Ovary (tissue), 9 donors: Measurements from ENCODE around the gene MMEL1. TPM values are rescaled to one million over a fixed set of nuclear protein-coding genes. Genes with fewer than 3 reads are reported as not detected.

Source experiments
- DNase-seq, 5 donors: peaks; one replicate each; pipeline ENCODE4 v3.0.0-alpha.2; 2019 to 2020
- H3K27ac ChIP-seq, 2 donors: fragments of 200-600 bp; one replicate each; pipeline versions ENCODE4 v1.5.1 to v1.8.0; 2019 to 2022
- H3K27me3 ChIP-seq: fragments of 200-600 bp; one replicate; pipeline ENCODE4 v1.8.0; 2022
- H3K36me3 ChIP-seq: fragments of 200-600 bp; sonication (generic); one replicate; pipeline ENCODE4 v1.5.1; 2019
- H3K4me1 ChIP-seq: one replicate; pipeline ENCODE4 v1.8.1; 2013; ENCODE audit warnings: mild to moderate bottlenecking, moderate library complexity; ENCODE audit not compliant: insufficient read depth
- H3K4me3 ChIP-seq: fragments of 200-600 bp; sonication (generic); one replicate; pipeline ENCODE4 v1.5.1; 2017
- H3K9me3 ChIP-seq, 2 donors: fragments of 200-600 bp in 1 of 2; sonication (generic) in 1 of 2; one replicate each; pipeline versions ENCODE4 v1.5.1 to v1.8.1; 2013 to 2019; ENCODE audit warnings: mild to moderate bottlenecking in 1 of 2, moderate library complexity in 1 of 2
- EP300 ChIP-seq: sonication (generic); formaldehyde crosslinking; IDR thresholded peaks from one replicate; pipeline ENCODE4 v1.6.1; 2017; ENCODE audit warnings: antibody characterized with exemption
- POLR2A ChIP-seq: fragments of 450-650 bp; IDR thresholded peaks from one replicate; pipeline ENCODE4 v1.6.1; 2017; ENCODE audit warnings: antibody characterized with exemption, mild to moderate bottlenecking, moderate library complexity
- WGBS, 3 donors: extraction: QIAGEN DNeasy Blood & Tissue Kit in 1 of 3; methylation state at CpG; one replicate each; pipeline versions ENCODE4 v1.1.5 to v1.1.7; 2013 to 2017; 5-methylcytosine and 5-hydroxymethylcytosine counted together
- intact Hi-C, 4 donors: fragments of 100-400 bp; cut with DNase I; formaldehyde crosslinking; loops; one replicate each; pipeline versions ENCODE4 v1.11.0 to v1.15.1; 2022 to 2023
- polyA plus RNA-seq, 2 donors: library from polyadenylated mRNA; stranded (reverse); fragments of 200-250 nt in 1 of 2; fragments of 350-450 nt in 1 of 2; fragmentation: Illumina TruSeq in 1 of 2; extraction: RNeasy Lipid Tissue Mini Kit (QIAGEN cat#74804) in 1 of 2; gene quantifications; one replicate each; pipeline ENCODE4 v1.2.3, GENCODE V29; 2013 to 2014
- total RNA-seq, 7 donors: library from RNA; depleted of rRNA in 2 of 7; stranded (reverse); fragments of >200 nt in 2 of 7; fragmentation: NEBNext Ultra II Directional in 3 of 7; extraction: Animal tissue kit (Norgen Biotek cat#: 25700) in 3 of 7; gene quantifications; one replicate each; pipeline versions ENCODE4 v1.1.0 to v1.2.4, GENCODE V29; 2016 to 2023
- TF ChIP-seq, protein P1 (sequence below), 3 donors: fragments of 450-650 bp in 2 of 3; fragments of 200-600 bp in 1 of 3; IDR thresholded peaks; one replicate each; pipeline versions ENCODE4 v1.5.1 to v1.8.0; 2016 to 2022; ENCODE audit warnings: antibody characterized with exemption in 3 of 3, mild to moderate bottlenecking in 1 of 3
- donor health status: DM: no; HTN: no; CAD: no; lungs with moderate emphysema.
- donor health status: DM: no; HTN: no; CAD: no.
- donor health status: Bipolar disorder and iron deficiency.
- donor health status: DM: yes; HTN: yes; CAD: no.
- donor health status: DM: no; HTN: no; CAD: no.
- donor health status: DM: yes; HTN: yes; CAD: no.

The MMEL1 gene
- total and polyA plus RNA-seq, 9 donors, result 0.42 to 7.9 (median 1.1) TPM; not detected in 3

DNA sequence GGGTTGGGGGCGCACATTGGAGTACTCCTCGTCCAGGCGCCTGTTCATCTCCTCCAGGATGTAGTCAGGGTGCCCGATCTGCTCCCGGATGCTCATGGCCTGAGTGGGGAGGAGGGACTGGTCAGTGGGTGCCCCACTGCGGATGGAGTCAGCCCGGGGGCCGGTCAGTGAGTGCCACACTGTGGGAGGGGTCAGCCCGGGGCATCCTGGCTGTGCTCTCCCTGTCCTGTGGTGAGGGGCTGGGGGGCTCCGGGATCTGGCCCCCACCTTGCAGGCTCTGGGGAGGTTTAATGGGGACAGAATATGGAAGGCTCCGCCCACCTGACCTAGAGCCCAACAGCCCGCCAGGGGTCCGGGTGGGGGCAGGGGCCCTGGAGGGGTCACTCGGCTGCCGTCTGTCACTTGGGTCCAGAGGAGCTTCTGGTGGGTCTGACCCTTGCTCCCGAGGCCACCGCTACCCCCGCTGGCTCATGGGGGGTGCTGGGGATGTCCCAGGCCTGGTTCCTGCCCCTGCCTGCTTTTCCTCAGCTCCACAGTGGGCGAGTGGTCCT lies 37.5 kb downstream of the MMEL1 start:
- H3K9me3 ChIP-seq, result no peaks in the 10 kb centered on the region
- H3K4me1 ChIP-seq, result peaks cover 3% of the 10 kb centered on the region
- H3K36me3 ChIP-seq, result no peaks in the 10 kb centered on the region
- intact Hi-C loops, result no loop called here
- peak in 1 of 5 donors; percentile 32 for DNase-seq
- no peak overlapping the region for H3K4me3 ChIP-seq
- H3K27me3 ChIP-seq, result no peaks in the 10 kb centered on the region
- H3K27ac ChIP-seq, result no peak overlapping the region
- WGBS, 3 donors, result 65 to 79% (median 70%) methylated on average over 13 to 19 of the region's 19 CpGs
- TF ChIP-seq, protein P1, sequence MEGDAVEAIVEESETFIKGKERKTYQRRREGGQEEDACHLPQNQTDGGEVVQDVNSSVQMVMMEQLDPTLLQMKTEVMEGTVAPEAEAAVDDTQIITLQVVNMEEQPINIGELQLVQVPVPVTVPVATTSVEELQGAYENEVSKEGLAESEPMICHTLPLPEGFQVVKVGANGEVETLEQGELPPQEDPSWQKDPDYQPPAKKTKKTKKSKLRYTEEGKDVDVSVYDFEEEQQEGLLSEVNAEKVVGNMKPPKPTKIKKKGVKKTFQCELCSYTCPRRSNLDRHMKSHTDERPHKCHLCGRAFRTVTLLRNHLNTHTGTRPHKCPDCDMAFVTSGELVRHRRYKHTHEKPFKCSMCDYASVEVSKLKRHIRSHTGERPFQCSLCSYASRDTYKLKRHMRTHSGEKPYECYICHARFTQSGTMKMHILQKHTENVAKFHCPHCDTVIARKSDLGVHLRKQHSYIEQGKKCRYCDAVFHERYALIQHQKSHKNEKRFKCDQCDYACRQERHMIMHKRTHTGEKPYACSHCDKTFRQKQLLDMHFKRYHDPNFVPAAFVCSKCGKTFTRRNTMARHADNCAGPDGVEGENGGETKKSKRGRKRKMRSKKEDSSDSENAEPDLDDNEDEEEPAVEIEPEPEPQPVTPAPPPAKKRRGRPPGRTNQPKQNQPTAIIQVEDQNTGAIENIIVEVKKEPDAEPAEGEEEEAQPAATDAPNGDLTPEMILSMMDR (IDR thresholded peaks at IDR 0.05), result no peak
- no peak for TF ChIP-seq EP300

DNA sequence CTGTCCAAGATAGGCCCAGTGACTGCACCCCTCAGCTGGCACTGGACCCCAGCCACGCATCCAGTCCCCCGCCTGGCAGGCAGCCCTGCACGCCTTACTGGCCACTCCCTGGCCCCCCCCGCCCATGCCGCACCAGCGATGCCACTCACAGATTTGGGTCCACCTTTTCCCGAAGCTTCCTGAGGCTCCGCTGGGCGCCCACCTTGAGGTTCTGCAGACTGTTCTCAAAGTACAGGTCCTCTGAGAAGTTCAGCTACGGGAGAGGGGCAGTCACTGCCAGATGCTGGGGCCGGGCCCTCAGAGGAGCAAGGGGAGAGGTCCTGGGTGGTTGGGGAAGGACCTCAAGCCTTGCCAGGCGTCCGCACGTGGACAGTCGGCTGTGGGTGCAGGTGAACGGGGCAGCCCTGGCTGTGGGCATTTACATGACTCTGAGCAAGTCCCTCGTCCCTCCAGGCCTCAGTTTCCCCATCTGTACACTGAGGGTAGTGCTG lies 38.1 kb downstream of the MMEL1 start:
- Histone ChIP-seq H3K27ac (no peak overlapping the region), H3K4me1 (peaks cover 3% of the 10 kb centered on the region), H3K27me3 (no peaks in the 10 kb centered on the region), H3K9me3 (no peaks in the 10 kb centered on the region), H3K36me3 (no peaks in the 10 kb centered on the region), H3K4me3 (no peak overlapping the region)
- peak in 2 of 5 donors; percentile 5 to 36 for DNase-seq
- intact Hi-C loops, result no loop called here
- WGBS, 3 donors, result 87 to 93% (median 88%) methylated on average over 17 of the region's 17 CpGs
- TF ChIP-seq POLR2A, result no peak
- no peak for TF ChIP-seq EP300
- TF ChIP-seq, protein P1 (IDR thresholded peaks at IDR 0.05), result no peak

DNA sequence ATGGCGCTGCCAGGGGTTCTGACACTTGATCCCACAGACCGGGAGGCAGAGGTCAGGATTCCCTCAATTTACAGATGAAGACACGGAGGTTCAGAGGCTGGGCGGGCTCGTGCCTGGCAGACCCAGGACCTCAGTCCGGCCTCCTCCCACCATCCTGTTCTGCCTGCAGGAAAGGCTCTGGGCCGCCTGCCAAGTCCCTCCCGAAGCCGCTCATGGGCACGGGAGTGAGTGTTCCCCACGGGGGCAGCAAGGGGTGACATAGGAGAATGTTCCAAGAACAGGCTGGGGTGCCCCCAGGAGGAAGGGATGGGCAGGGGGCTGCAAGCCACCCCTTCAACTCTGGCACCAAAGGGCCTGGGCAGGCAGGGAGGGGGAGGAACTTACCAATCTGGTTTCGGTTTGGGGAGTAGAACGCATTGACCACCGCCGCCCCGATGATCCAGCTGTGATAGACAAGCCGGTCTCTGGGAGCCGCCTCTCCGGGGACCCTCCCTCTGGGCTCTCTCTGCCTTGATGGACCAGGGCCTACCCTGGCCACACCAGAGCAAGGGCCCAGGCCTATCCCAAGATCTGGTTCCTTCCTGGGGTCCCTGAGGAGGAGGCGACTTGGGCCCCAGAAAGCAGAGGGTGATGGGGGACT lies 38.7 kb downstream of the MMEL1 start:
- Histone ChIP-seq H3K9me3 (no peaks in the 10 kb centered on the region), H3K36me3 (no peaks in the 10 kb centered on the region), H3K4me1 (peaks cover 3% of the 10 kb centered on the region), H3K4me3 (peak overlapping the region; percentile 20), H3K27me3 (no peaks in the 10 kb centered on the region), H3K27ac (no peak overlapping the region)
- intact Hi-C loops, result no loop called here
- TF ChIP-seq POLR2A, result no peak
- TF ChIP-seq EP300, result no peak
- 13 to 30% (median 16%) methylated on average over 20 of the region's 20 CpGs for WGBS, 3 donors
- peak; percentile 48 to 80 (median 58) for DNase-seq

DNA sequence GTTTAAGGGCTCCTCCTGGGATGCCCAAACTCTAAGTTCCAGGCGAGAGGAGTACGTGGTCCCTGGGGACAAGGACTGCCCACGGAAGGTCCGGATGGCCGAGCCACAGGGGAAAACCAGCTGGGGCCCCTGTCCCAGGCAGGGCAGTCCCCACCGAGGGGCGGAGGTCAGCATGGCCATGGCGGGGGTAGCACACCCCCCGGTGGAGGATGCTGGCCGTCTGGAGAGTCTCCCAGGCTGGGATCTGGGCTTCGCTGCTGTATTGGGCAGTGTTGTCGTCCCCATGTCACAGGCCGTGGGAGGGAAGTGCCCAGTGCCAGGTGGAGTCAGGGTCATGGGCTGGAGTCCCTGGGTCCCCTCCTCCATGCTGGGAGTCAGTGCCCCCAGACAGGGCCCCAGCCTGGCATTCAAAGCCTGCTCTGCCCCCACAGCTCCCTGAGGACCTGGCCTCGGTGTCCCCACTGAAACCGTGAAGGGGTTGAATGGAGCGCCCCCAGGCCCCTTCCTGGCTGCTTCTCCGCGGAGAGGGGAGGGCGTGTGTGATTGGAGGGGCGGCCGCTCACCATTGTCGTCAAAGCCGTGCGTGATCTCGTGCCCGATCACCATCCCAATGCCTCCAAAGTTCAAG lies 39.5 kb downstream of the MMEL1 start:
- Histone ChIP-seq H3K36me3 (no peaks in the 10 kb centered on the region), H3K27ac (no peak overlapping the region), H3K4me1 (peaks cover 3% of the 10 kb centered on the region), H3K9me3 (no peaks in the 10 kb centered on the region), H3K4me3 (no peak overlapping the region), H3K27me3 (no peaks in the 10 kb centered on the region)
- TF ChIP-seq POLR2A (no peak), EP300 (no peak)
- TF ChIP-seq, protein P1 (IDR thresholded peaks at IDR 0.05), result no peak
- intact Hi-C loops, result no loop called here
- 36 to 46% (median 44%) methylated on average over 15 to 26 of the region's 26 CpGs for WGBS, 3 donors
- peak in 2 of 5 donors; percentile 13 to 31 for DNase-seq

DNA sequence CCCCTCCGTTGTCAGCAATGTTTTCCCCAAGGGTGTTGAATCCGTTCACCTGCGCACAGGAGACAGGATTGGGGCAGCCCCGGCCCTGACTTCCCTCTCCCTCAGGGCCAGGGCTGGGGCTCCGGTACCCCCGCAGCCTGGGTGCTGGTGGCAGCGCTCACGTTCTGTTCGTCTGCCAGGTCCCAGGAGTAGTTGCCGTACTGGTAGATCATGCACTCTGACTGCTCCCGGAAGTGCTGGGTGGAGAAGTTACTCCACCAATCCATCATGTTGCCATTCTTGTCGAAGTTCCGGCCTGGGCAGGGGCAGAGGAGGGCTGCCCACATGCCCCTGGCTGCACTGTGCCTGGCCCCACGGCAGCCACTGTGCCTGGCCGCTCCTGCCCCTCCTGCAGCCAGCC lies 40.1 kb downstream of the MMEL1 start:
- no peaks in the 10 kb centered on the region for H3K27me3 ChIP-seq
- H3K4me1 ChIP-seq, result peaks cover 4% of the 10 kb centered on the region
- no peaks in the 10 kb centered on the region for H3K36me3 ChIP-seq
- H3K4me3 ChIP-seq, result no peak overlapping the region
- H3K9me3 ChIP-seq, result no peaks in the 10 kb centered on the region
- intact Hi-C loops, result no loop called here
- no peak overlapping the region for H3K27ac ChIP-seq
- no peak for TF ChIP-seq EP300
- 51 to 57% (median 56%) methylated on average over 14 to 15 of the region's 15 CpGs for WGBS, 3 donors
- DNase-seq, result peak in 2 of 5 donors; percentile 11 to 23
